Mammary epithelial cell (primary cell): ENCODE measurements around the gene JADE3.

Experiments used
- CTCF ChIP-seq, 2 donors: IDR thresholded peaks in 1 of 2; conservative IDR thresholded peaks in 1 of 2; 2 replicates each; pipeline ENCODE4 v1.5.1; 2011 to 2012; ENCODE audit warnings: inconsistent platforms in 2 of 2, low read length in 2 of 2, mild to moderate bottlenecking in 2 of 2, control low read depth in 1 of 2, low read depth in 1 of 2; ENCODE audit not compliant: insufficient read depth in 1 of 2; ENCODE audit errors: extremely low read depth in 1 of 2
- EZH2 ChIP-seq: IDR thresholded peaks from 2 replicates; pipeline ENCODE4 v1.6.1; 2012; ENCODE audit warnings: low read length, inconsistent platforms, borderline replicate concordance

DNA sequence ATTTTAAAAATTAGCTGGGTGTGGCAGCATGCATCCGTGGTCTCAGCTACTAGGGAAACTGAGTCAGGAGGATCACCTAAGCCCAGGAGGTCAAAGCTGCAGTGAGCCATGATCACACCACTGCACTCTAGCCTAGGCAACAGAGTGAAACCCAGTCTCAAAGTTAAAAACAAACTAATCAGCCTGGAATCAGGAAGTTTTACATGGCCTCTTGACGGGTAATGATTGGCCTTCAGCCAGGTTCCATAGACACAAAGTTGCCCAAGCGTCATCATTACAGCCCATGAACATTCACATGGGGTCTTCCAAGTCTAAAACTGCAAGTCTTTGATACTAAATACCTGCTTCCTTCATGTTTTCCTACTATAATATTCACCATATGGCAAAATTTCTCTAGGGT, 156.0 kb downstream of the JADE3 start:
- TF ChIP-seq CTCF (conservative IDR thresholded peaks at IDR 0.05 in 1 of 2, IDR thresholded peaks at IDR 0.05 in 1 of 2; ENCODE audit: extremely low read depth in 1 of 2, insufficient read depth in 1 of 2, low read depth in 1 of 2, low read length in 2 of 2) (no peak), EZH2 (no peak)
